Measurements from ENCODE around the gene CIDEC. TPM values are rescaled to one million over a fixed set of nuclear protein-coding genes. Genes with fewer than 3 reads are reported as not detected.
A peak's percentile ranks its signal among the peaks of the same experiment; 100 is the strongest.

The CIDEC gene
- polyA plus RNA-seq, 3 donors, result 0.08 TPM; not detected in 2

GRCh38 chr3:9916734-9917680, 37.0 kb upstream of the CIDEC start, which contains the start of gene IL17RC:
TSS of gene IL17RC (plus strand) at chr3:9917098. CDS start at chr3:9917316, 218 bp downstream.
- intact Hi-C loops (cut with micrococcal nuclease), result no loop called here
- DNase-seq, result peak; percentile 9 to 52 (median 28)
- TF ChIP-seq, protein P1, sequence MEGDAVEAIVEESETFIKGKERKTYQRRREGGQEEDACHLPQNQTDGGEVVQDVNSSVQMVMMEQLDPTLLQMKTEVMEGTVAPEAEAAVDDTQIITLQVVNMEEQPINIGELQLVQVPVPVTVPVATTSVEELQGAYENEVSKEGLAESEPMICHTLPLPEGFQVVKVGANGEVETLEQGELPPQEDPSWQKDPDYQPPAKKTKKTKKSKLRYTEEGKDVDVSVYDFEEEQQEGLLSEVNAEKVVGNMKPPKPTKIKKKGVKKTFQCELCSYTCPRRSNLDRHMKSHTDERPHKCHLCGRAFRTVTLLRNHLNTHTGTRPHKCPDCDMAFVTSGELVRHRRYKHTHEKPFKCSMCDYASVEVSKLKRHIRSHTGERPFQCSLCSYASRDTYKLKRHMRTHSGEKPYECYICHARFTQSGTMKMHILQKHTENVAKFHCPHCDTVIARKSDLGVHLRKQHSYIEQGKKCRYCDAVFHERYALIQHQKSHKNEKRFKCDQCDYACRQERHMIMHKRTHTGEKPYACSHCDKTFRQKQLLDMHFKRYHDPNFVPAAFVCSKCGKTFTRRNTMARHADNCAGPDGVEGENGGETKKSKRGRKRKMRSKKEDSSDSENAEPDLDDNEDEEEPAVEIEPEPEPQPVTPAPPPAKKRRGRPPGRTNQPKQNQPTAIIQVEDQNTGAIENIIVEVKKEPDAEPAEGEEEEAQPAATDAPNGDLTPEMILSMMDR (IDR thresholded peaks at IDR 0.05), result no peak
- Histone ChIP-seq H3K9ac (ENCODE audit: insufficient read depth, low read length, poor library complexity, severe bottlenecking) (peak within 1 kb of the TSS; percentile 60), H3K9me3 (replicated peaks in 1 of 2; ENCODE audit: control insufficient read depth in 1 of 2, insufficient read depth in 1 of 2, low read length in 2 of 2) (no peaks in the 10 kb centered on the region), H3K4me3 (replicated peaks in 1 of 3; ENCODE audit: low read depth in 2 of 3, low read length in 3 of 3) (peak within 1 kb of the TSS; percentile 53 to 78 (median 59)), H3K4me2 (replicated peaks; ENCODE audit: extremely low read depth, low read length, poor library complexity, severe bottlenecking) (peak within 1 kb of the TSS; percentile 92), H3K27me3 (ENCODE audit: control insufficient read depth in 2 of 2, insufficient read depth in 2 of 2, low read length in 2 of 2) (no peaks in the 10 kb centered on the region), H2AFZ (ENCODE audit: insufficient read depth, low read depth, low read length, poor library complexity, severe bottlenecking) (peak within 1 kb of the TSS; percentile 90), H3K27ac (ENCODE audit: low read depth in 1 of 2, low read length in 2 of 2) (peak within 1 kb of the TSS; percentile 33 to 64), H3K4me1 (ENCODE audit: control insufficient read depth in 1 of 2, insufficient read depth in 2 of 2, low read length in 2 of 2) (peaks cover 32 to 44% of the 10 kb centered on the region in 2 donors), H3K79me2 (ENCODE audit: insufficient read depth, low read length) (no peaks in the 10 kb centered on the region), H3K36me3 (replicated peaks in 1 of 2; ENCODE audit: control insufficient read depth in 1 of 2, insufficient read depth in 2 of 2, low read length in 2 of 2) (no peaks in the 10 kb centered on the region), H4K20me1 (ENCODE audit: insufficient read depth, low read length) (no peaks in the 10 kb centered on the region)
- WGBS (ENCODE audit: insufficient coverage), result 29% methylated on average over 10 of the region's 19 CpGs
- H3K9me3 Mint-ChIP-seq, result no peaks in the 10 kb centered on the region
- peak within 1 kb of the TSS; percentile 83 to 91 for H3K4me3 Mint-ChIP-seq
- peaks cover 40% of the 10 kb centered on the region for H3K4me1 Mint-ChIP-seq
- H3K27ac Mint-ChIP-seq, result peak within 1 kb of the TSS in 6 of 7 donors; percentile 48 to 77 (median 64)
- H3K27me3 Mint-ChIP-seq (ENCODE audit: low read depth in 3 of 3), result peaks cover 0 to 3% (median 0%) of the 10 kb centered on the region in 3 donors
- H3K36me3 Mint-ChIP-seq, result no peaks in the 10 kb centered on the region

- H3K9ac ChIP-seq (ENCODE audit: insufficient read depth, low read length, poor library complexity, severe bottlenecking), result peak overlapping the region; percentile 56
- H2AFZ ChIP-seq (ENCODE audit: insufficient read depth, low read depth, low read length, poor library complexity, severe bottlenecking), result peak overlapping the region; percentile 86
- peak overlapping the region; percentile 33 to 61 for H3K27ac ChIP-seq (ENCODE audit: low read depth in 1 of 2, low read length in 2 of 2)
- Mint-ChIP-seq H3K27ac (peak overlapping the region in 2 of 7 donors; percentile 47 to 56), H3K27me3 (ENCODE audit: low read depth in 3 of 3) (peaks cover 0 to 3% (median 0%) of the 10 kb centered on the region in 3 donors), H3K4me1 (peaks cover 47% of the 10 kb centered on the region), H3K9me3 (no peaks in the 10 kb centered on the region), H3K36me3 (no peaks in the 10 kb centered on the region), H3K4me3 (peak overlapping the region; percentile 83 to 91)
- TF ChIP-seq, protein P1 (IDR thresholded peaks at IDR 0.05), result no peak
- H3K4me1 ChIP-seq (ENCODE audit: control insufficient read depth in 1 of 2, insufficient read depth in 2 of 2, low read length in 2 of 2), result peaks cover 35 to 50% of the 10 kb centered on the region in 2 donors
- H3K9me3 ChIP-seq (replicated peaks in 1 of 2; ENCODE audit: control insufficient read depth in 1 of 2, insufficient read depth in 1 of 2, low read length in 2 of 2), result no peaks in the 10 kb centered on the region
- intact Hi-C loops (cut with micrococcal nuclease), result no loop called here
- peak overlapping the region; percentile 39 to 78 (median 44) for H3K4me3 ChIP-seq (replicated peaks in 1 of 3; ENCODE audit: low read depth in 2 of 3, low read length in 3 of 3)
- peak overlapping the region; percentile 92 for H3K4me2 ChIP-seq (replicated peaks; ENCODE audit: extremely low read depth, low read length, poor library complexity, severe bottlenecking)
- no peaks in the 10 kb centered on the region for H3K36me3 ChIP-seq (replicated peaks in 1 of 2; ENCODE audit: control insufficient read depth in 1 of 2, insufficient read depth in 2 of 2, low read length in 2 of 2)
- DNase-seq, result no peak
- H3K79me2 ChIP-seq (ENCODE audit: insufficient read depth, low read length), result no peaks in the 10 kb centered on the region
- no CpG with 5 or more reads among the region's 7 CpGs for WGBS (ENCODE audit: insufficient coverage)
- H3K27me3 ChIP-seq (ENCODE audit: control insufficient read depth in 2 of 2, insufficient read depth in 2 of 2, low read length in 2 of 2), result no peaks in the 10 kb centered on the region
- H4K20me1 ChIP-seq (ENCODE audit: insufficient read depth, low read length), result no peaks in the 10 kb centered on the region
Measured at GRCh38 chr3:9916346-9916733, 36.3 kb upstream of the CIDEC start.

Measured in CD14-positive monocyte (primary cell).